Erythroblast (primary cell): ENCODE measurements around the gene PPFIA2.

Experiments
- GATA1 ChIP-seq: IDR thresholded peaks from 2 replicates; pipeline ENCODE4 v1.6.1; 2011; ENCODE audit warnings: low read depth, mild to moderate bottlenecking, control low read depth, low read length, moderate library complexity
- POLR2A ChIP-seq: IDR thresholded peaks from 2 replicates; pipeline ENCODE4 v1.6.1; 2011; ENCODE audit warnings: mild to moderate bottlenecking, low read length

- TF ChIP-seq POLR2A (no peak), GATA1 (no peak)
These were observed 294.0 kb downstream of the PPFIA2 start for GRCh38 chr12:81465191-81465590.
